T-helper 2 cell (primary cell): ENCODE data around the gene SASH1.

Experiments used
- DNase-seq, 5 experiments: peaks; one replicate each; pipeline versions ENCODE4 v3.0.0 to v3.0.0-alpha.2; 2012 to 2022

SASH1 gene

GRCh38 chr6:148502083-148502772 lies 159.6 kb downstream of the SASH1 start:
- DNase-seq, result no peak

- DNase-seq, result no peak
Measured at GRCh38 chr6:148502773-148503135, 160.1 kb downstream of the SASH1 start.

- no peak for DNase-seq
Measured at GRCh38 chr6:148503703-148504102, 161.1 kb downstream of the SASH1 start.

DNA sequence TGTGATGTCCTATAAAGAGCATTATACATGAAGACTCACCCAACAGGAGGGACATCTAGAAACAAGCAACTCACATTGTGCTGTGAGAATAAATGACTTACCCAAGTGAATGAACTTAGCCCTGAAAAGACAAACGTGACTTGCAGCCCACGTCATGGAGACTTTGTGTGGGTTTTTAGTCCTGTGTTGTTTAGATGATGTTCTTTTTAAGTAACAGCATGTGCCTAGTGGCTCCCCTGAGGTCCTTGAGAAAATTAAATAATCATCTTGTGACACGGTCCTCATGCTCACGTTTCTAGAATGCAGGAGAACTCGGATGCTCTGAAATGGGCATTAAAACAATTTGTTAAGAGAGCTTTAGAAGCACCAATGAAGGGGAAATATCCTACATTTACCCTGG lies 165.1 kb downstream of the SASH1 start:
- DNase-seq, result no peak

DNA sequence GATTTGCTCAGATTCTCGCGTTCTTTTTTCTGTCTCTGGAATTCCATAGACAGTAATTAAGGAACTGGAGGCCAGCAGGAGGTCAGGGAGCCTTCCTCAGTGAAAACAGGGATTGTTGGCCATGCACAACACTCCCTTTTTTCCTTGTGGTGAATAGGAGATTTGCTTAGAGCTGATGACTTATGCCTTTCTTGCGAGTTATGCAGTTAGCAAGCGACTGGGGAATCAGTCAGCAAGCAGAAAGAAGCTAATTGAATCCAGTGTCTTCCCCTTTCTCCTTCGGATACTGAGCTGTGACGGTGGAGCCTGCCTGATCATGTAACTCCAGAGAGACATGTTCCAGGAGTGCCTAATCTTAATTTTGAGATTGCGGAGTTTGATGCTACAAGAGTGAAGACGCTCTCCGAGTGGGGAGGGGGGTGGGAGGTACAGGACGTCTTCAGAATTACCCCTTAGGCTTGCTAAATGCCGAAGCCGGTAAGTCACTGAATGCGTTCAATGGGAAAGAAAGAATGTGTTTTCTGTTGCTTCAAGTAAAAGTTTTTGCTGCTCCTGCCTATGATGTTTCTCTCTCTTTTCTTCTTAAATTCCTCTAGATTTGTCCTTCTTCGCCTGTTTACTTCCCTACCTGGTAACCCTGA lies 165.9 kb downstream of the SASH1 start:
- no peak for DNase-seq

DNA sequence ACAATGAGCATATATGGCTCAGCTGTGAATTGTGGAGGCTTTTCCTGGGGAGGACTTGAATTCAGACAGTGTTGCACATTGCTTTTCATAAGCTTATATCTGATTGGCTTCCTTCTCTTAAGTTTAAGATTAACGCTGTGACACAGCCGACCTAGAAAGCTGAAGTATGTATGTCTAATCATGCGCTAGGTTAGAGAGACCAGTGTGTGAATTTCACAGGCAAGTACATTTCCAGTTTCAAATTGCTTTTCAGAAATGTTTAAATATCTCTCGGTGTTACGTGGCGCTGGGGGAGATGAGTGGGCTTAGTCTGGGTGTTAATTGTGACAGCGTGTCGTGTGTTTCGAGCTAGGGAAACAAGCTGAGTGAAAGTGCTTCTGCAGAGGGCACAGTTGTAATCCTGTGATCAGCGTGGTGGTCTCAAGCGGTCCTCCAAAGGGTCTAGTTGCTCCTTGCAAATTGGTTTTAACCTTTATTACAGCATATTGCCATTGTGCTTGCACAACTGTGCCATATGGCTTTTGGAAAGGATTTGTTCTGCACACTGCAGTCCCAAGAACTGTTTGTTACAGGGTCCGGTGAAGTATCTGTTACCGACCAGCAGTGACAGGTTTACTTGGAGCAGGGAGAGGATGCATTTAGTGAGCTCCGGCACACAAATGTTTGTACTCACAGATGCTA lies 166.6 kb downstream of the SASH1 start:
- no peak for DNase-seq

DNA sequence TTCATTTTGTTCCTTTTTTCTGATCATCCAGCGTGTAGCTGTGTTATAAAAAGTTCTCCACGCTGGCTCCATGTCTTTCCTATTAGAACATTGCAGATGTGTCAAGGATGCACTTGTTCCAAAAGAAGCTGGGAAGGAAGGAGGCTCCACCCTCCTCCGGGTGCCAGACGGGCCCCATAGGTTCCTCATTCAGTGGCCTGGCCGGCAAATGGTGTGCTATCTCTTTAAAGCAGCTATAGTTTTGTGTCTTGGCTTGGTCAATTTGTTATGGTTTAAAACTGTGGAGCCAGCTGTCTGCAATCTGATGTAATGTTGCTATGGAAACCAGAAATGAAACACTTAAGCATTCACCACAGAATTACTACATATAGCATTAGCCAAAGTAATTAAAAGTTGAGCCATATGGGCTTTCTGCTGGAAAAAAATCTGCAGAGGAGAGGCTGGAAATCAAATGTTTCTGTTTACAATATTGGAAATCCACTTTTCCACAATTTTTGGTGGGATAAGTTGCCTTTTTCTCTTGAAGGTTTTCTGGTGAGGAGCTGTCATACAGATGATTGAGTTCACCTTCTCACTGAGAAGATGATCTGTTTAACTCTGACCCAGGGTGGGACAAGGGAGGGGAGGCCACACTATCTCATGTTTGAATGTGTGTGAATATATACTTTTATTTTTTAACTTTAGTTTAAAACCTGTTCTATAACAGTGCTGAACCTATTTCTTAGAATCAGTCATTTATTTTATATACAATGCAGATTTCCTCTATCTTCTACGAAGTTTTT lies 167.4 kb downstream of the SASH1 start:
- DNase-seq, result peak in 1 of 5 experiments; percentile 21

GRCh38 chr6:148513145-148514071 lies 170.8 kb downstream of the SASH1 start:
- no peak for DNase-seq

- no peak for DNase-seq
Measured at GRCh38 chr6:148514091-148514845, 171.6 kb downstream of the SASH1 start.

GRCh38 chr6:148516217-148516616 lies 173.6 kb downstream of the SASH1 start:
- DNase-seq, result no peak

- DNase-seq, result no peak
Measured at GRCh38 chr6:148516617-148517016, 174.0 kb downstream of the SASH1 start.

- DNase-seq, result no peak
Measured at GRCh38 chr6:148517470-148517869, 174.8 kb downstream of the SASH1 start.

DNA sequence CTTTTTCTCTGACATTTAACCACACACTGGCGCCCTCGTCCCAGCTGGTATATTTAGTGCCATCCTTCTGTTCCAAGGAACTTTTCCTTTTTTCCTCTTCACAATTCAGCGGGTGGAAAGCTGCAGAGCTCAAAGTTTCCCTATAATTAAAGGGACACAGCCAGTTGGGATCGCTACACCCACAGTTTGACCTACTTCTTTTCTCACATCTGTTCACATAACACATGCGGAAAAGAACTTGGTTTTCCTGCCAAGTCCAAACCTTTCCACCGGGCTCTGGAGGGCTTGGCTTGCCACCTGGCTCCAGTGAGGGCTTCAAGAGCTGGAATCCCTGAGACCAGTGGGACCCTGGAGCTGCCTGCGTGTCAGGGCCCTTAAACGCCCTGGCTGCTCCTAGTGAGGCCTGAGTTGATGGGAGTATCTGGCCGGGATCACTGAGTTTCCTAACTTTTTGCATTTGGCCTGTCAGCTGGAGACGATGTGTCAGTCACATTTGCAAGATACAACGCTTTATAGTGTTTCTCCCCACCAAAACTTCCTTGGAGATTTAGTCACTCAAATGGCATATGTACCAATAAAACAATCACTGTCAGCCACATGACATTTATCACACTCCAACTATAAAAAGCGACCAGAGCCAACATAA lies 176.0 kb downstream of the SASH1 start:
- DNase-seq, result no peak

- no peak for DNase-seq
Measured at GRCh38 chr6:148520109-148520841, 177.6 kb downstream of the SASH1 start.

- DNase-seq, result no peak
Measured at GRCh38 chr6:148521158-148521557, 178.5 kb downstream of the SASH1 start.

- no peak for DNase-seq
Measured at GRCh38 chr6:148521586-148521985, 178.9 kb downstream of the SASH1 start.

- no peak for DNase-seq
Measured at GRCh38 chr6:148523048-148523447, 180.4 kb downstream of the SASH1 start.

DNA sequence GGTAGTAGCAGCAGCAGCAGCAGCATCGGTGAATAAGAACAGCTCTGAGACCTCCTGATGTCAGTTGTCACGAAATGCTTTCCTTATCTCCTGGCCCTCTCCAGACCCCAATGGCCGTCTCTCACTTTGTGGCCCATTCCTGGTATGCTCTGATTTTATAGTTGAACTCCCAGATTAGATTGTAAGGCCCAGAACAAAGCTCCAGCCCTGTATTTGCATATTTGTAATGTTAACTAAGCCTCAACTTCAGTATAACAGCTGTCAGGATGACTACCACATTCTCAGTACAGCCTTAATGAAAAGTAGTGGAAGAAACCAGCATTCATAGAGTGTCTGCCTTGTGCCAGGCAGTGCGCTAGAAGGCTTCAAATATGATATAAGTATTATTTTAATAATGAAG lies 180.9 kb downstream of the SASH1 start:
- DNase-seq, result no peak

GRCh38 chr6:148524471-148524882 lies 181.8 kb downstream of the SASH1 start:
- peak in 1 of 5 experiments; percentile 50 for DNase-seq

GRCh38 chr6:148524976-148525375 lies 182.3 kb downstream of the SASH1 start:
- peak in 1 of 5 experiments; percentile 25 for DNase-seq
